PC-3 (cell line): ENCODE data around the gene NAGLU.

Source experiments
- EZH2 ChIP-seq: fragments of 300-600 bp; sonication (generic); IDR thresholded peaks from one replicate; pipeline ENCODE4 v1.6.1; 2017; ENCODE audit warnings: antibody characterized with exemption, mild to moderate bottlenecking, low read length; ENCODE audit not compliant: unreplicated experiment
- EZH2phosphoT487 ChIP-seq: fragments of 300-600 bp; sonication (generic); IDR thresholded peaks from 2 replicates; pipeline ENCODE4 v1.6.1; 2018; ENCODE audit warnings: mild to moderate bottlenecking, antibody characterized with exemption, low read length, borderline replicate concordance
- TF ChIP-seq, protein P1 (sequence below): fragments of 300-600 bp; sonication (generic); conservative IDR thresholded peaks from 2 replicates; pipeline ENCODE4 v1.5.1; 2017; ENCODE audit warnings: antibody characterized with exemption, low read depth, mild to moderate bottlenecking, low read length

DNA sequence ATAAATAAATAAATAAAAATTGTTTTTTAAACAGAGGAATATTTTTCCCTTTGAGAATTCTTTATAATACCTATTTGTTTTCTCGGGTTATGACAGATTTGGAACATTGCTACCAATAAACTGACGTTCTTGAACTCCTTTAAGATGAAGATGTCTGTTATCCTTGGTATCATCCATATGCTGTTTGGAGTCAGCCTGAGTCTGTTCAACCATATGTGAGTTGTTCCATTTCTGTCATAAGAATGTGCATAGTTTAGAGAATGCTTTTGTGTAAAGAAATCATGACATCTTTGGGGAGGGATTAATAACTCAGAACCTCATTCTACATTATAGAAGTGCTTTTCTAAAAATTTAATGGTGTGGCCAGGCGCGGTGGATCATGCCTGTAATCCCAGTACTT, 37.2 kb upstream of the NAGLU start:
- TF ChIP-seq, protein P1, sequence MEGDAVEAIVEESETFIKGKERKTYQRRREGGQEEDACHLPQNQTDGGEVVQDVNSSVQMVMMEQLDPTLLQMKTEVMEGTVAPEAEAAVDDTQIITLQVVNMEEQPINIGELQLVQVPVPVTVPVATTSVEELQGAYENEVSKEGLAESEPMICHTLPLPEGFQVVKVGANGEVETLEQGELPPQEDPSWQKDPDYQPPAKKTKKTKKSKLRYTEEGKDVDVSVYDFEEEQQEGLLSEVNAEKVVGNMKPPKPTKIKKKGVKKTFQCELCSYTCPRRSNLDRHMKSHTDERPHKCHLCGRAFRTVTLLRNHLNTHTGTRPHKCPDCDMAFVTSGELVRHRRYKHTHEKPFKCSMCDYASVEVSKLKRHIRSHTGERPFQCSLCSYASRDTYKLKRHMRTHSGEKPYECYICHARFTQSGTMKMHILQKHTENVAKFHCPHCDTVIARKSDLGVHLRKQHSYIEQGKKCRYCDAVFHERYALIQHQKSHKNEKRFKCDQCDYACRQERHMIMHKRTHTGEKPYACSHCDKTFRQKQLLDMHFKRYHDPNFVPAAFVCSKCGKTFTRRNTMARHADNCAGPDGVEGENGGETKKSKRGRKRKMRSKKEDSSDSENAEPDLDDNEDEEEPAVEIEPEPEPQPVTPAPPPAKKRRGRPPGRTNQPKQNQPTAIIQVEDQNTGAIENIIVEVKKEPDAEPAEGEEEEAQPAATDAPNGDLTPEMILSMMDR = no peak
- TF ChIP-seq EZH2phosphoT487 (no peak), EZH2 (no peak)
